Liver (tissue), 9 donors: ENCODE results near the gene DUSP16. TPM values are rescaled to one million over a fixed set of nuclear protein-coding genes. Genes with fewer than 3 reads are reported as not detected.

Source experiments
- DNase-seq: peaks from one replicate; pipeline ENCODE4 v3.0.0-alpha.2; 2017; ENCODE audit warnings: low spot score
- H3K27ac ChIP-seq, 2 donors: one replicate each; pipeline ENCODE4 v1.7.0; 2013; ENCODE audit warnings: inconsistent platforms in 2 of 2, low read length in 2 of 2, control low read depth in 1 of 2, low read depth in 1 of 2, mild to moderate bottlenecking in 1 of 2
- H3K27me3 ChIP-seq, 4 donors: one replicate each; pipeline versions ENCODE4 v1.6.1 to v1.7.0; 2013; ENCODE audit warnings: low read length in 3 of 4, inconsistent platforms in 1 of 4, mild to moderate bottlenecking in 1 of 4, moderate library complexity in 1 of 4; ENCODE audit not compliant: control insufficient read depth in 4 of 4, insufficient read depth in 4 of 4
- H3K36me3 ChIP-seq, 4 donors: one replicate each; pipeline versions ENCODE4 v1.6.1 to v1.7.0; 2013; ENCODE audit warnings: low read length in 3 of 4, mild to moderate bottlenecking in 3 of 4, low read depth in 1 of 4, moderate library complexity in 1 of 4; ENCODE audit not compliant: control insufficient read depth in 4 of 4, insufficient read depth in 3 of 4
- H3K4me1 ChIP-seq, 4 donors: one replicate each; pipeline versions ENCODE4 v1.6.1 to v1.7.0; 2013; ENCODE audit warnings: low read length in 3 of 4, mild to moderate bottlenecking in 3 of 4, moderate library complexity in 1 of 4; ENCODE audit not compliant: control insufficient read depth in 4 of 4, insufficient read depth in 4 of 4
- H3K4me3 ChIP-seq, 3 donors: one replicate each; pipeline versions ENCODE4 v1.6.1 to v1.7.0; 2013; ENCODE audit warnings: low read length in 3 of 3, control low read depth in 1 of 3, low read depth in 1 of 3, mild to moderate bottlenecking in 1 of 3
- H3K9ac ChIP-seq, 2 donors: one replicate each; pipeline ENCODE4 v1.7.0; 2013; ENCODE audit warnings: low read length in 2 of 2, mild to moderate bottlenecking in 2 of 2, moderate library complexity in 2 of 2, control low read depth in 1 of 2, low read depth in 1 of 2
- H3K9me3 ChIP-seq, 4 donors: one replicate each; pipeline versions ENCODE4 v1.6.1 to v1.7.0; 2013; ENCODE audit warnings: low read length in 3 of 4; ENCODE audit not compliant: control insufficient read depth in 4 of 4
- EGR1 ChIP-seq, 2 donors: IDR thresholded peaks; 2 replicates each; pipeline ENCODE4 v1.6.1; 2016 to 2018; ENCODE audit warnings: antibody characterized with exemption in 2 of 2, low read depth in 2 of 2
- FOXA1 ChIP-seq: IDR thresholded peaks from 2 replicates; pipeline ENCODE4 v1.6.1; 2016; ENCODE audit warnings: antibody characterized with exemption
- GABPA ChIP-seq, 2 donors: IDR thresholded peaks in 1 of 2; conservative IDR thresholded peaks in 1 of 2; 2 replicates each; pipeline ENCODE4 v1.6.1; 2016; ENCODE audit warnings: antibody characterized with exemption in 2 of 2, mild to moderate bottlenecking in 1 of 2, moderate library complexity in 1 of 2
- HNF4A ChIP-seq, 2 donors: conservative IDR thresholded peaks; 2 replicates each; pipeline ENCODE4 v1.6.1; 2016; ENCODE audit warnings: antibody characterized with exemption in 2 of 2, mild to moderate bottlenecking in 2 of 2
- JUND ChIP-seq, 2 donors: IDR thresholded peaks; 2 replicates each; pipeline ENCODE4 v1.6.1; 2016; ENCODE audit warnings: antibody characterized with exemption in 2 of 2
- NR2F2 ChIP-seq: IDR thresholded peaks from 2 replicates; pipeline ENCODE4 v1.6.1; 2016; ENCODE audit warnings: antibody characterized with exemption
- RAD21 ChIP-seq, 2 donors: IDR thresholded peaks; 2 replicates each; pipeline ENCODE4 v1.6.1; 2016; ENCODE audit warnings: antibody characterized with exemption in 2 of 2, mild to moderate bottlenecking in 2 of 2
- RXRA ChIP-seq, 2 donors: IDR thresholded peaks; 2 replicates each; pipeline ENCODE4 v1.6.1; 2017 to 2018; ENCODE audit warnings: antibody characterized with exemption in 2 of 2, mild to moderate bottlenecking in 1 of 2
- YY1 ChIP-seq: IDR thresholded peaks from 2 replicates; pipeline ENCODE4 v1.6.1; 2016; ENCODE audit warnings: antibody characterized with exemption, mild to moderate bottlenecking
- WGBS: extraction: QIAGEN DNeasy Blood & Tissue Kit; methylation state at CpG from one replicate; pipeline ENCODE4 v1.1.7; 2013; 5-methylcytosine and 5-hydroxymethylcytosine counted together
- polyA plus RNA-seq, 2 donors: library from polyadenylated mRNA; stranded (reverse) in 1 of 2; unstranded in 1 of 2; fragments of 200-250 nt in 1 of 2; fragments of >200 nt in 1 of 2; fragmentation: Nextera tagmentation in 1 of 2; extraction: Ambion mirVana in 1 of 2; gene quantifications; one replicate each; pipeline versions ENCODE4 v1.2.1 to v1.2.3, GENCODE V29; 2013 to 2015
- total RNA-seq, 2 donors: library from RNA; depleted of rRNA; stranded (reverse); fragments of >200 nt; gene quantifications; one replicate each; pipeline ENCODE4 v1.2.3, GENCODE V29; 2014
- TF ChIP-seq, protein P1 (sequence below): IDR thresholded peaks from 2 replicates; pipeline ENCODE4 v1.6.1; 2016; ENCODE audit warnings: antibody characterized with exemption
- TF ChIP-seq, protein P2 (sequence below): fragments of 150-350 bp; IDR thresholded peaks from 2 replicates; pipeline ENCODE4 v1.5.1; 2017; ENCODE audit warnings: improper control_type of control experiment, low read depth, low read length; ENCODE audit not compliant: missing input control
- TF ChIP-seq, protein P3 (sequence below): IDR thresholded peaks from 2 replicates; pipeline ENCODE4 v1.6.1; 2016; ENCODE audit warnings: antibody characterized with exemption, mild to moderate bottlenecking
- TF ChIP-seq, protein P4 (sequence below): IDR thresholded peaks from 2 replicates; pipeline ENCODE4 v1.6.1; 2016; ENCODE audit warnings: antibody characterized with exemption
- donor health status: healthy.
- donor health status: healthy.
- donor health status: healthy.
- donor health status: healthy.
- donor health status: healthy.

DUSP16 gene
- total and polyA plus RNA-seq, 4 donors = 7.8 to 56.4 (median 19.1) TPM

DNA sequence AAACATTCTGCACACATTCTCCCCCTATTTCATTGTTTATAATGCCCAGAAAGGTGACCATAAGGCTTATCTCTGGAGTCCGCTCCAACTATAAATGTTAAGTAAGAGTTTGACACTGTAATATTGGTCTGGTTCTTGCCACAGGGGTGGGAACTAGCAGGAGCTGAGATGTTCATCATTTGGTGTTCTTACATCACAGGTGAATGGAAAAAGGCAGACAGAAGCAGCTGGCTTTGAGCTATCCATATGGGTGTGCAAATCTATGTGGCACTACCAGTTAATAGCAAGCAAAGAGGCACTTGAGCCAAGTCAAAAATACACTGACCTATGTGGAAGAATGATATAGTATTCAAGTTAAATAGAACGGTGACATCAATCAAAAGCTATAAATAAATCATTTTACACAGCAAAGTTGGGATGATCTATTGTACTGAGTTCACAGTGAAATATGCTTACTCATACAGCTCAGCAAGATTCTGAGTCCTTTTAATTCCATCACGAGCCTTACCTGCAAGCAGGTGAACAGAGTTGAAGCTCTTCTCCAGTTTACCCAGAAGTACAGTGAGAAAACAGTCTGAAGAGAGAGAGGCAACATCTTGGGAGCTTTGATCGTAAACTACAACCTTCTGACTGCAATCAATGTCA is 43.2 kb downstream of the DUSP16 start:
- Histone ChIP-seq H3K9me3 (no peaks in the 10 kb centered on the region), H3K4me1 (peaks cover 2 to 26% (median 11%) of the 10 kb centered on the region in 4 donors), H3K27me3 (no peaks in the 10 kb centered on the region), H3K4me3 (no peak overlapping the region), H3K27ac (no peak overlapping the region), H3K36me3 (peaks cover 0 to 35% (median 25%) of the 10 kb centered on the region in 4 donors), H3K9ac (no peak overlapping the region)
- TF ChIP-seq, protein P1, sequence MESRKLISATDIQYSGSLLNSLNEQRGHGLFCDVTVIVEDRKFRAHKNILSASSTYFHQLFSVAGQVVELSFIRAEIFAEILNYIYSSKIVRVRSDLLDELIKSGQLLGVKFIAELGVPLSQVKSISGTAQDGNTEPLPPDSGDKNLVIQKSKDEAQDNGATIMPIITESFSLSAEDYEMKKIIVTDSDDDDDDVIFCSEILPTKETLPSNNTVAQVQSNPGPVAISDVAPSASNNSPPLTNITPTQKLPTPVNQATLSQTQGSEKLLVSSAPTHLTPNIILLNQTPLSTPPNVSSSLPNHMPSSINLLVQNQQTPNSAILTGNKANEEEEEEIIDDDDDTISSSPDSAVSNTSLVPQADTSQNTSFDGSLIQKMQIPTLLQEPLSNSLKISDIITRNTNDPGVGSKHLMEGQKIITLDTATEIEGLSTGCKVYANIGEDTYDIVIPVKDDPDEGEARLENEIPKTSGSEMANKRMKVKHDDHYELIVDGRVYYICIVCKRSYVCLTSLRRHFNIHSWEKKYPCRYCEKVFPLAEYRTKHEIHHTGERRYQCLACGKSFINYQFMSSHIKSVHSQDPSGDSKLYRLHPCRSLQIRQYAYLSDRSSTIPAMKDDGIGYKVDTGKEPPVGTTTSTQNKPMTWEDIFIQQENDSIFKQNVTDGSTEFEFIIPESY = no peak
- TF ChIP-seq GABPA (IDR thresholded peaks at IDR 0.05 in 1 of 2, conservative IDR thresholded peaks at IDR 0.05 in 1 of 2) = no peak
- TF ChIP-seq, protein P2, sequence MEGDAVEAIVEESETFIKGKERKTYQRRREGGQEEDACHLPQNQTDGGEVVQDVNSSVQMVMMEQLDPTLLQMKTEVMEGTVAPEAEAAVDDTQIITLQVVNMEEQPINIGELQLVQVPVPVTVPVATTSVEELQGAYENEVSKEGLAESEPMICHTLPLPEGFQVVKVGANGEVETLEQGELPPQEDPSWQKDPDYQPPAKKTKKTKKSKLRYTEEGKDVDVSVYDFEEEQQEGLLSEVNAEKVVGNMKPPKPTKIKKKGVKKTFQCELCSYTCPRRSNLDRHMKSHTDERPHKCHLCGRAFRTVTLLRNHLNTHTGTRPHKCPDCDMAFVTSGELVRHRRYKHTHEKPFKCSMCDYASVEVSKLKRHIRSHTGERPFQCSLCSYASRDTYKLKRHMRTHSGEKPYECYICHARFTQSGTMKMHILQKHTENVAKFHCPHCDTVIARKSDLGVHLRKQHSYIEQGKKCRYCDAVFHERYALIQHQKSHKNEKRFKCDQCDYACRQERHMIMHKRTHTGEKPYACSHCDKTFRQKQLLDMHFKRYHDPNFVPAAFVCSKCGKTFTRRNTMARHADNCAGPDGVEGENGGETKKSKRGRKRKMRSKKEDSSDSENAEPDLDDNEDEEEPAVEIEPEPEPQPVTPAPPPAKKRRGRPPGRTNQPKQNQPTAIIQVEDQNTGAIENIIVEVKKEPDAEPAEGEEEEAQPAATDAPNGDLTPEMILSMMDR = no peak
- TF ChIP-seq, protein P3, sequence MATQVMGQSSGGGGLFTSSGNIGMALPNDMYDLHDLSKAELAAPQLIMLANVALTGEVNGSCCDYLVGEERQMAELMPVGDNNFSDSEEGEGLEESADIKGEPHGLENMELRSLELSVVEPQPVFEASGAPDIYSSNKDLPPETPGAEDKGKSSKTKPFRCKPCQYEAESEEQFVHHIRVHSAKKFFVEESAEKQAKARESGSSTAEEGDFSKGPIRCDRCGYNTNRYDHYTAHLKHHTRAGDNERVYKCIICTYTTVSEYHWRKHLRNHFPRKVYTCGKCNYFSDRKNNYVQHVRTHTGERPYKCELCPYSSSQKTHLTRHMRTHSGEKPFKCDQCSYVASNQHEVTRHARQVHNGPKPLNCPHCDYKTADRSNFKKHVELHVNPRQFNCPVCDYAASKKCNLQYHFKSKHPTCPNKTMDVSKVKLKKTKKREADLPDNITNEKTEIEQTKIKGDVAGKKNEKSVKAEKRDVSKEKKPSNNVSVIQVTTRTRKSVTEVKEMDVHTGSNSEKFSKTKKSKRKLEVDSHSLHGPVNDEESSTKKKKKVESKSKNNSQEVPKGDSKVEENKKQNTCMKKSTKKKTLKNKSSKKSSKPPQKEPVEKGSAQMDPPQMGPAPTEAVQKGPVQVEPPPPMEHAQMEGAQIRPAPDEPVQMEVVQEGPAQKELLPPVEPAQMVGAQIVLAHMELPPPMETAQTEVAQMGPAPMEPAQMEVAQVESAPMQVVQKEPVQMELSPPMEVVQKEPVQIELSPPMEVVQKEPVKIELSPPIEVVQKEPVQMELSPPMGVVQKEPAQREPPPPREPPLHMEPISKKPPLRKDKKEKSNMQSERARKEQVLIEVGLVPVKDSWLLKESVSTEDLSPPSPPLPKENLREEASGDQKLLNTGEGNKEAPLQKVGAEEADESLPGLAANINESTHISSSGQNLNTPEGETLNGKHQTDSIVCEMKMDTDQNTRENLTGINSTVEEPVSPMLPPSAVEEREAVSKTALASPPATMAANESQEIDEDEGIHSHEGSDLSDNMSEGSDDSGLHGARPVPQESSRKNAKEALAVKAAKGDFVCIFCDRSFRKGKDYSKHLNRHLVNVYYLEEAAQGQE = no peak
- no peak for TF ChIP-seq HNF4A (conservative IDR thresholded peaks at IDR 0.05)
- 86% methylated on average over 4 of the region's 4 CpGs for WGBS
- DNase-seq = no peak

DNA sequence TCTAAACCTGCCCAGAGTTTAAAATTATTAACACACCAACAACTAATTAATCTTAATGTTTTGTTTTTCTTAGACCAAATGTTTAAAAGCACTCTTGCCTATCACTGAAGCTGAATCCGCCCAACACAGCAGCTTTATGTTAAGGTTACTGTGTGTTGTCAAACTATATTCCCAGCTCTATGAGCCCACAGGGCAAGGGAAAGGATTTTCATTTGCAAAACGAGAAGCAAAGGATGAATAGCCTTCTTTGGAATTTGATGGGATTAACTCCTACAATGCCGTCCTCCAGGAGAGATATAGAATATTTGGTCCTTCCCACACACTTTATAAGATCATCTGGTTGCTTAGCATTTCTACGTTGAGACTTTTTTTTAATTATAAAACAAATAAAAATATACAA is 43.7 kb downstream of the DUSP16 start:
- Histone ChIP-seq H3K27me3 (no peaks in the 10 kb centered on the region), H3K4me1 (peaks cover 2 to 26% (median 12%) of the 10 kb centered on the region in 4 donors), H3K9me3 (no peaks in the 10 kb centered on the region), H3K27ac (no peak overlapping the region), H3K36me3 (peaks cover 0 to 36% (median 29%) of the 10 kb centered on the region in 4 donors), H3K4me3 (no peak overlapping the region), H3K9ac (no peak overlapping the region)
- no peak for TF ChIP-seq EGR1 (IDR thresholded peaks at IDR 0.05; ENCODE audit: low read depth in 2 of 2)
- DNase-seq = no peak
- 80% methylated on average over 4 of the region's 4 CpGs for WGBS

DNA sequence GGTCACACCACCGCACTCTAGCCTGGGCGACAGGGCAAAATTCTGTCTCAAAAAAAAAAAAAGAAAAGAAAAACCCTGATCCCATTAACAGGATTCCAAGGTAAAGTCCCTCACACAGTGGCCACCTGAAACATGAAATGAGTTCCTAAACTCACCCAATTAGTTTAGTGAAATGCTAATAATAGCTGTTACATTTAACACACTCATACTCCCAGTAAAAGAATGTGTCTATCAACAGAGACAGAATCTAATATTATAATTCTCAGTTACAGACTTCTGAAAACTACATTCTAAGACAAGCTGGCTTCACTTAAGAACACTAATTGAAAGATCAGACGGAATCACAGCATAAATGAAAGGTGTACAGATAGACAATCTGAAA is 44.2 kb downstream of the DUSP16 start:
- Histone ChIP-seq H3K27ac (no peak overlapping the region), H3K9me3 (no peaks in the 10 kb centered on the region), H3K36me3 (peaks cover 0 to 36% (median 28%) of the 10 kb centered on the region in 4 donors), H3K4me1 (peaks cover 2 to 21% (median 12%) of the 10 kb centered on the region in 4 donors), H3K9ac (no peak overlapping the region), H3K4me3 (no peak overlapping the region), H3K27me3 (no peaks in the 10 kb centered on the region)
- 98% methylated on average over 3 of the region's 3 CpGs for WGBS
- no peak for DNase-seq
- TF ChIP-seq RXRA (IDR thresholded peaks at IDR 0.05) (no peak), GABPA (IDR thresholded peaks at IDR 0.05 in 1 of 2, conservative IDR thresholded peaks at IDR 0.05 in 1 of 2) (no peak), JUND (IDR thresholded peaks at IDR 0.05) (no peak), YY1 (no peak), RAD21 (IDR thresholded peaks at IDR 0.05) (no peak), FOXA1 (no peak), NR2F2 (no peak)
- TF ChIP-seq, protein P3 = no peak
- TF ChIP-seq, protein P4, sequence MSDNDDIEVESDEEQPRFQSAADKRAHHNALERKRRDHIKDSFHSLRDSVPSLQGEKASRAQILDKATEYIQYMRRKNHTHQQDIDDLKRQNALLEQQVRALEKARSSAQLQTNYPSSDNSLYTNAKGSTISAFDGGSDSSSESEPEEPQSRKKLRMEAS = no peak
- TF ChIP-seq, protein P1 = no peak
